Inflammatory macrophage treated with lipopolysaccharide for 1 hour (primary cell): ENCODE measurements around the gene GAL.

Experiments used
- DNase-seq, 2 donors: peaks; one replicate each; pipeline ENCODE4 v3.0.0-alpha.2; 2020 to 2022

Gene GAL

DNA sequence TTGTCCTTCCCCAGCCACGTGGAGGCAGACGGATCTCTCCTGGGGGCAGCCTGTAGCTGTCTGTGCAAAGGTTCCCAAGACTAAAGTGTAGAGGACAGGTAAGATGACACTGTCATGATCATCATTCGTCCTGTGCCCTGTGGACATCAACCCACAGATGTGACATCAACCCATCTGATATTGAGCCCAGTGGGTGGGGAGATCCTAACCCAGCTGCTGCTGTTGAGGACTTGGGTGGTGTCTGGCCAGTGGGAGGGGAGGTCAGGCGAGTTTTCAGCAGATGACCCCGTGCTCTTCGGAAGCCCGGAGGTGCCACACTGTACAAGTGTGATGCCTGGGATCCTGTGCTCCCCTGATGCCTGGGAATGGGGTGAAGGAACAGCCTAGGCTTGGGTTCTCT, 1.2 kb upstream of the GAL start:
- DNase-seq: peak in 1 of 2 donors; percentile 72

DNA sequence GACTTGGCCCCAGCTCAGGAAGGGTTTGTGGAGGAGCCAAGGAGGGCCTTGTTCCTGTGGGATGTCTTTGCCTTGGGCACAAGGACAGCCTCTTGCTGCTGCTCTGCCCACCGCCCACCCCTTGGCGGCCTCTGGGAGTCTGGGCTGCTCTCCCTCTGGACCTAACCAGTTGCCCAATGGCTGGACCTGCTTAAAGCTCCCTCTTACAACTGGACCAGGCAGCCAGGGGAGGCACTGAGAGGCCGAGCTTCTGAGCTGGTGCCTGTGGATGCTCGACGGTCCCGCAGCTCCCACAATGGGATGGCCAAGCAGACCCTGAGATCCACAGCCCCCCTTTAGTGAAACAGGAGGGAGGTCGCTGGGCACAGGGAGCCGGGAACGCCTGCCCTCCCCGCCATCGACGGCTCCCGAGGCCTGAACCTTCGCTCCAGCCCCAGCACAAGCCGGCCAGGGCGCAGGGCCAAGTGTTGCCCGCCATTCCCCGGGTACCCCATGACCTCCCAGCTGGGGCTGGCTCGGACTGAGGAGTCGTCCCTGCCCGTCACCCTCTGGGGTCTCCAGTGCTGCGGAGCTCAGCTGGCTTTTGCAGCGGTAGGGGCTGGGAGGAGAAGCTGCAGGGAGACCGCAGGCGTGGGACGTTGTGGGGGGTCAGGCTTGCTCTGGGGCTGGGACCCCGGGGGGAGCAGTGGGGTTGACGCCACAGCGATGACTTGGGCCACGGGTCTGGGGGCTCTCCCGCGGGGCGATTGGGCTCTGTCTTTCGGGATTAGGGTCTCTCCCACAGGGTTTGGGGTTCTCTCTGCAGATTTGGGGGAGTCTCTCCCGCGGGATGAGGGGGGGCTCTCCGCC, 584 bp upstream of the GAL start:
- peak in 1 of 2 donors; percentile 5 for DNase-seq

DNA sequence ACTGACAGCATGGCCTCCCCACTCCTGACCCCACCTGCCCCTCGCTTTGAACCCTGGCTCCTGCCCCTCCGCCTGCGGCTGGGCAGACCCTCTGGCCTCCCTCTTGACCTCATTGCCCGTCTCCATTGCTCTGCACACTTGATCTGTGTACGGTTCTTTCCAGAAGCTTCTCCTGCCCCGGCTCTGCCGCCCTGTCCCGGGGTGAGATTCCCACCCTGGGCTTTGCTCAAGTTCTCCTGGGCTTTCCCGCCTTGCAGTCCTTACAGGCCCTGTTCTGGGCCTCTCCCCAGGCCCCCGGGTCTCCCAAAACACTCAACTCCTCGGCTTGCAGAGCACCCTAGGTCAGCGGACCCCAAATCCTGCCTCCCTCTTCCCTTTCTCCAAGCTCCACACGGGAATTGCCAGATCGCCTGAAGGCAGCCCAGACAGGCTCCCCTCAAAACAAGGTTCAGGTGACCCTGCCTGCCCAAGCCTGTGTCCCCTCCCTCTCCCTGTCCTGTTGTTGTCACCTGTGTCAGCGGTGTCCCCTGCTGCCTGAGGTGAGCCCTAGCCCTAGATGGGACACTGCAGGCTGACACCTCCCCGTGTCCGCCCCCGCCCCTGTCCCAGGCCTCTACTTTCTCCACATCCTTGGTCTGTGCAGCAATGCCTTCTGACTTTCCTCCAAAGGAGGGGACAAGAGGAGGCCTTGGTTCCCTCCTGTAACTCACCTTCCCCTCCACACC, 1.5 kb downstream of the GAL start:
- DNase-seq: no peak

GRCh38 chr11:68686486-68686885, 2.1 kb downstream of the GAL start:
- no peak for DNase-seq

DNA sequence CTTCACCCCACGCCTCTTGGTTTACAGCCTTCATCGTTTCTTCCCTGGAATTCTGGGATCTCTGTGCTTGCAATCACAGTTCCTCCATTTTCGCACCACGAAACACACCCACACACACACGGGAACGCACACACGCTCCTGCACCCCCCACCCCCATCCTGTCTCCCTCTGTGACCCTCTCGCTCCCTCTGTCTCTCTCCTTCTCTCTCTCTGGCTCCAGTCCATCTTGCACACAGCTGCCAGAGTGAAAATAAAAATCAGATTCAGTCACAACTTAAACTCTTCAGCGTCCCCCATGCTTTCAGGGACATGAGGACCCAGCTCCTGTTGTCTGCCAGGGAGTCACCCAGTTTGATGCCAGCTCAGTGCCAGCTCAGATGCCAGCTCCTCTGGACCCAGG, 3.0 kb downstream of the GAL start:
- no peak for DNase-seq

DNA sequence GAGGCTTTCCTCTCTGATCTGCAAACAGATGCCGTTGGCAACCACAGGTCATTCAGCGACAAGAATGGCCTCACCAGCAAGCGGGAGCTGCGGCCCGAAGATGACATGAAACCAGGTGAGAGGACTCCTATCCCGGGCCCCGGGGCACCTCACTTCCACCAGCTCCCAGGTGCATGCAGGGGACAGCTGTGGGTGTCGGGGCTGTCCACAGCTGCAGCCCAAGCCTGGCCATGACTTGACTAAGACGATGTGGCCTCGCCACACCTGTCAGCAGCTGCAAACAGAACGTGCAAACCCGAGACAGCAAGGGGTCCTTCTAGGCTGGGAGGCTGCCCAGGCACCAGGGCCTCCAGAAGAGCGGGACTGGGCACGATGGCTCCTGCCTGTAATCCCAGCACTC, 3.6 kb downstream of the GAL start:
- DNase-seq: no peak

- no peak for DNase-seq
Measured at GRCh38 chr11:68688881-68689280, 4.5 kb downstream of the GAL start.

DNA sequence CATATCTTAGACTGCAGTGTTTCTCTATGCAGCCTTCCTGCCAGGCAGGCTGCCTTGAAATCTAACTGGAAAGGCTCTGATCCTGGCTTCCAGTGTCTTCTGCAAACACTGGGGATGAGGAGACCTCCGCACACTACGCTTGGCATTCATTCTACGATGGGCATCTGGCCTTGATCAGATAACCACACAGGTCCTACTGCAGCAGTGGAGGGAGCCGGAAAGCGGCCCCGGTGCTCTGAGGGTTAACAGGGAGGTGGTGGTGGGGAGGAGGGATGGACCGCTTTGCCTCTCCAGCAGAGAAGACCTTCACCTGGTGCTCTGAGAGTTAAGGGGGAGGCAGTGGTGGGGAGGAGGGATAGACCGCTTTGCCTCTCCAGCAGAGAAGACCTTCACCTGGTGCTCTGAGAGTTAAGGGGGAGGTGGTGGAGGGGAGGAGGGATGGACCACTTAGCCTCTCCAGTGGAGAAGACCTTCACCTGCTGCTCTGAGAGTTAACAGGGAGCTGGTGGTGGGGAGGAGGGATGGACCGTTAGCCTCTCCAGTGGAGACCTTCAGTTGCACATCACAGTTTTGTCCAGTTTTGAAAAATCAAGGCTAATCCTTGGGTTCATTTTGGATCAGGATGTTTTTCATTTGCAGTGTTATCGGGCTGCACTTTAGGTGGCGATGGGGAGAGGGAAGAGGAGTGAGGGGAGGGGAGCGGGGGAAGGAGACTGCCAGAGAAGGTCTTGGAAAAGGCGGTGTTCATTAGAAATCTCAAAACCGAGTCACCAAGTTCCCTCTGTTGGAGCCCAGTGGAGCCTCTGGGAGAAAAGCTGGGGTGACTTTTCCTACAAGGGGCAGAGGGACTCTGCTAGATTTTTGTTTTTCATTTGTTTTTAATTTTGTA, 5.6 kb downstream of the GAL start:
- DNase-seq: no peak

- DNase-seq: no peak
Measured at GRCh38 chr11:68690671-68691401, 6.5 kb downstream of the GAL start.

DNA sequence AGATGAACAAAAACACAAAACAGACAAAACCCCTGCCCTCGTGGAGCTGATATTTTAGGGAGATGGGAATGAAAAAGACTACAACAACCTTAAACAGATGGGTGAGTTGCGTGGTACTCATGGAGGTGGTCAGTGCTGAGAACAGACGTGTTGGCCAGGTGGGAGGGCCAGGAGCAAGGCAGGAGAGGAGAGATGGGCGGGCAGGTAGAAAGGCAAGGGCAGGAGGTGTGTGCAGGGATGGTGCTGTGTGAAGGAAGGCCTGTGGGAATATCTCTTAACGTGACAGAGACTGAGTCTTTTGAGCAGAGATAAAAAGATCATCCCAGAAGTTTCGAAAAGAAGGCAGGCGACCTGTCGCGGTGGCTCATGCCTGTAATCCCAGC, 7.0 kb downstream of the GAL start:
- DNase-seq: no peak

GRCh38 chr11:68692115-68692514, 7.8 kb downstream of the GAL start:
- DNase-seq: no peak

- no peak for DNase-seq
Measured at GRCh38 chr11:68692871-68693483, 8.6 kb downstream of the GAL start.

DNA sequence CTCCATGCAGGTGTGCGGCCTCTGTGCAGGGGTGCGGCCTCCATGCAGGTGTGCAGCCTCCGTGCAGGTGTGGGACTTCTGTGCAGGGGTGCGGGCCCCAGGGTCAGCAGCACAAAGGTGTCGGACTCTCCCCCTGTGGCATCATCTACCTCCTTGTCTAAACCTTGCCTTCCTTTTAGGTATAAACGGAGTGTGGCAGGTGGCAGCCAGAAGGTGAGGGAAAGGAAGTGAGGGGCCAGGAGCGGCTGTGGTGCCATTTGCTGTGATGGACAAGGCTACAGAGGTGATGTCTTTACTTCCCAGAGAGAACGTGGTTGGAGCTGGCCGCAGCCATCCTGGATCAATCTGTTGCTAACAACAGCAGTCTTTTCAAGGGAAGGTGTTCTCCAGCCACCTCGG, 9.1 kb downstream of the GAL start:
- no peak for DNase-seq

GRCh38 chr11:68694431-68695297, 10.3 kb downstream of the GAL start:
- DNase-seq: no peak

DNA sequence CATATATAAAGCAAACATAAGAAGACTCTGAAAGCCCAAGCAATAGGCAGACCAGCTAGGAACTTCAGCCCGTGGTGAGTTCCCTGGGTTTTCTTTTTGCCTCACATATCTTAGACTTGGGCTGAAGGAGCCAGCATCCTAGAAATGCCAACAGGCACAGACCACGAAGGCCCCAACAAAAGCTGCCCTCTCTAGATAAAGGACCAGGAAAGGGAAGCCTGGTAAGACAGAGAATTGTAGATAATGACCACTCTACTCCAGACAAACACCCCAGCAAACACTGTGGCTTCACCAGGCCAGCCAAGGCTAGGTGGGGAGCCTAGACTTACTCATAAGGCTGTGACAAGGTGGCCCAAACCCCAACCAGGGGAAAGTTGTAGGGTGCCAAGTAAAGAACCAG, 11.2 kb downstream of the GAL start:
- no peak for DNase-seq

DNA sequence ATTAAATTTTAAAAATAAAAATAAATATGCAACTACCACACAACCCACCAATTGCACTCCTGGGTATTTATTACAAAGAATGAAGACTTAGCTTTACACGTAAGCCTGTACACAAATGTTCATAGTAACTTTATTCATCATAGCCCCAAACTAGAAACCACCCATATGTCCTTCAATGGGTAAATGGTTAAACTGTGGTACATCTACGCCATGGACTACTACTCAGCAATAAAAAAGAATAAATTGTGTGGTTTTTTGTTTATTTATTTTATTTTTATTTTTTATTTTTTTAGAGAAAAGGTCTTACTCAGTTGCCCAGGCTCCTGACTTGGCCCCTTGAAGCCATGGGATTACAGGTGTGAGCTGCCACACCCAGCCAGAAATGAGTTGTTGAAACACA, 14.6 kb downstream of the GAL start:
- DNase-seq: no peak

- no peak for DNase-seq
Measured at GRCh38 chr11:68704887-68705286, 20.5 kb downstream of the GAL start.

DNA sequence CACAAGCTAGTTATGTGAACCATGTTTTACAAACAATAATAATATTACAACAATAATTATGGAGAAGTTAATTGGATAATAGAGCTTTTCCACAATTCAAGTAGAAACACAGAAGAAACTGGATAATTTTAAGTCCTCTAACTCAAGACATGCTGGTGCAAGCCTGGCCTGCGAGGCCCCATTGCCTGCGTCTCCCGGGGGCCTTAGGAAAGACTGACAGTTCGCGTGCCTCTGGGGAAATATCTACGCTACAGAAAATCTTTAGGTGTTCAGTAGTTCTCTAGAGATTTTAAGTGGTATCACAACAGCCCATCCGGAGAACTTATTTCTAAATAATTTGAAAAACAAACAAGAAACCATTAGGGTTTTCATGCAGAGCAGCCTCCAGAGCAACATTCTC, 23.2 kb downstream of the GAL start:
- no peak for DNase-seq

DNA sequence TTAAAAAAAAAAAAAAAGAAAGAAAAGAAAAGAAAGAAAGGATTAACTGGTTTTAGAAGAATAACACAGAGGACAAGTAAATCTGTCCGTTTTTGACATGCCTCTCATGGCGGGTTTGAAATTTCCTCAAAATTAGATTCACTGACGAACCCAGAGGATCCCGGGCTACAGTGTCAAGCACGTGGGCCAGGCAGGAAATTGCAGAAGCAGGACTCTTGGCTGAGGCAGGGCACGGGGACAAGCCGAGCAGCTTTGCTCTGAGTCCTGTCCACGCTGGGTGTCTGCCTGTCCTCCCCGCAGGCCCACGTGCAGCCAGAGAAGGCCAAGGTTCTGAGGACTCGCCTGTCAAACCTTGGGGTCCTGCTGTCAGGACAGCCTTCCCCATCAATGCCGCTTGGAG, 24.7 kb downstream of the GAL start:
- DNase-seq: peak; percentile 4 to 39

DNA sequence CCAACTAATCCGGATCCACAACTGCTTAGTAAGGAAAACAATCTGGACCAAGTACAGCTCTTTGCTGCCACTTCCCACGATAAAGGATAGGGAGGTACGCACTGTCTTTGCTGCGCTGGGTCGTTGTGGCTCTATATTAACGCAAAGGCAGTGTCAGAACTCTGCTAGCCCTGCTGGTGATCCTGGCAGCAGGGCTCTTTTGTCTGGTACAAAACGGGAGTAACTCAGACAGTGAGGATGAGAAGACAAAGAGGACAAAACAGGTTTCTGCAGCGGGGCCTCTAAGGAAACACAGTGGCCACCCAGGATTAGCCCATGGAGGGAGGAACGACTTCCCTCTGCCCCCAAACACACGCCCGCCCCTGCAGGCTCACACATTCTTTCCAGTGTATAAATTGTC, 26.1 kb downstream of the GAL start:
- DNase-seq: no peak

DNA sequence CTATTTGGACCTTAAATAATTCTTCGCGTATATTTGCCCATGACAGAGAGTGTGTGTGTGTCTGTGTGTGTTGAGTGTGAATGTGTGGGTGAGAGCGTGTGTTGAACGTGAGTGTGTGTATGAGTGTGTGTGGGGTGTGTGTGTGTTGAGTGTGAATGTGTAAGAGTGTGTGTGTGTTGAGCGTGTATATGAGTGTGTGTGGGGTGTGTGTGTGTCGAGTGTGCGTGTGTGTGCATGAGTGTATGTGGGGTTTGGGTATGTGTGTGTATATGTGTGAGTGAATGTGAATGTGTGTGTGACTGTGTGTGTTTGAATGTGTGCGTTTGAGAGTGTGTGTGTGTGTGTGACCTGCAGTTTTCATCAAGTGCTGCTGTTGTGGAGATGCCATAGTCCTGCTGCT, 26.8 kb downstream of the GAL start:
- DNase-seq: no peak
